ENCODE measurements around the gene NPY. TPM values are rescaled to one million over a fixed set of nuclear protein-coding genes. Genes with fewer than 3 reads are reported as not detected.
A peak's percentile ranks its signal among the peaks of the same experiment; 100 is the strongest.

NPY gene
- total RNA-seq, 1 donor from 2014 or later, result not detected

DNA sequence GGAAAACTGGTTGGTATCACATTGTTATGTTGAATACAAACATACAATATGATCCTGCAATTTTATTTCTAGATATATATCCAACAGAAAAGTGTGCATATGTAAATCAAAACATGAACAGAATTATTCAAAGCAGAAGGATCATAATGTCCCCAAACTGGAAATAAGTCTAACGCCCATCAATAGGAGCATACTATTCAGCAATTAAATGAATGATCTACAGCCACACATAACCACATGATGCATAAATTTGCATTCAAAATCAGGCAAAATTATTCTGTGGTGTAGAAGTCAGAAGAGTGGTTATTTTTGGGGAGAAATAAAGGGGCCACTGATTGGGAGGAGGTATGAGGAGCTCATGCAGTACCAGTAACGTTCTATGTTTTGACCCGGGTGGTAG, 28.6 kb downstream of the NPY start:
- no peak for DNase-seq (ENCODE audit: low read depth)
- TF ChIP-seq, protein P1, sequence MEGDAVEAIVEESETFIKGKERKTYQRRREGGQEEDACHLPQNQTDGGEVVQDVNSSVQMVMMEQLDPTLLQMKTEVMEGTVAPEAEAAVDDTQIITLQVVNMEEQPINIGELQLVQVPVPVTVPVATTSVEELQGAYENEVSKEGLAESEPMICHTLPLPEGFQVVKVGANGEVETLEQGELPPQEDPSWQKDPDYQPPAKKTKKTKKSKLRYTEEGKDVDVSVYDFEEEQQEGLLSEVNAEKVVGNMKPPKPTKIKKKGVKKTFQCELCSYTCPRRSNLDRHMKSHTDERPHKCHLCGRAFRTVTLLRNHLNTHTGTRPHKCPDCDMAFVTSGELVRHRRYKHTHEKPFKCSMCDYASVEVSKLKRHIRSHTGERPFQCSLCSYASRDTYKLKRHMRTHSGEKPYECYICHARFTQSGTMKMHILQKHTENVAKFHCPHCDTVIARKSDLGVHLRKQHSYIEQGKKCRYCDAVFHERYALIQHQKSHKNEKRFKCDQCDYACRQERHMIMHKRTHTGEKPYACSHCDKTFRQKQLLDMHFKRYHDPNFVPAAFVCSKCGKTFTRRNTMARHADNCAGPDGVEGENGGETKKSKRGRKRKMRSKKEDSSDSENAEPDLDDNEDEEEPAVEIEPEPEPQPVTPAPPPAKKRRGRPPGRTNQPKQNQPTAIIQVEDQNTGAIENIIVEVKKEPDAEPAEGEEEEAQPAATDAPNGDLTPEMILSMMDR (conservative IDR thresholded peaks at IDR 0.05; ENCODE audit: low read depth, low read length), result no peak

DNA sequence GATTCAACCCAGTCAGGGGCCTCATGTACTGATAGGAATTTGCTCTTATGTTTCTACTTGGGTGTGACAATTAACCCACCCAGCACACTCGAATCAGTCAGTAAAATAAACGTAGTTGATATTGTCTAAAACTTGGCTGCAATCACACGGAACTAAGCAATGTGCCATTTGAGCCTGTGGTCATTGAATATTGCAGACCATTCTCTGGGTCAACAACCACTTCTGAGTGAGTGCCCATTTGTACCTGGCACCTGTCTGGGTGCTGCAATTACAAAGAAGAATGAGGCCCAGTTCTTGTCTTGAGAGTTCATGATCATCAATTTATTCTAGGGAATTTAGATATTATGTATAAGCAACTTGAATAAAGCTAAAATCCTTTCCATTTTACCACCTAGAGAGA, 29.8 kb downstream of the NPY start:
- no peak for DNase-seq (ENCODE audit: low read depth)
- no peak overlapping the region for H3K4me3 ChIP-seq (ENCODE audit: low read depth, low read length)

More for the DNA sequence above, 28.6 kb downstream of the NPY start:
- no peak overlapping the region for H3K4me3 ChIP-seq (ENCODE audit: low read depth, low read length)

DNA sequence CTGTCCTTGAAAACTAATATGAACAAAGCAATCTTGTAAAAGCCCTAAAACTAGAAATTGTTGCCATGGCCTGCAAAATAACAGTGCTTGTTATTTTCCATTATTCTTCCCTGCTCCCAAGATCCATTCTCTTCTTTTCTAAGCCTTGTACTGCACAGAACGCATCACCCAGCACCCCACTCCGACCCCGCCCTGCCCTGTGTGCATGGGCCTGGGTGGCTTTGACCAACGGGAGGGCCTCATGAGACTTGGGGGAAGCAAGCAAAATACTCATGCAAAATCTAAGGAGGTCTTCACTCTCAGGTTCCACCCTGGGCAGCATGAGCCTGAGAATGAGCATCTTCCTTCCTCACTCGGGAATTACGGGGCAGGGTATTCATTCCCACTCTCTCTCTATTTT, 32.4 kb downstream of the NPY start:
- H3K4me3 ChIP-seq (ENCODE audit: low read depth, low read length), result no peak overlapping the region
- DNase-seq (ENCODE audit: low read depth), result no peak
- TF ChIP-seq, protein P1 (conservative IDR thresholded peaks at IDR 0.05; ENCODE audit: low read depth, low read length), result no peak

More for the DNA sequence above, 29.8 kb downstream of the NPY start:
- TF ChIP-seq, protein P1 (conservative IDR thresholded peaks at IDR 0.05; ENCODE audit: low read depth, low read length), result no peak

DNA sequence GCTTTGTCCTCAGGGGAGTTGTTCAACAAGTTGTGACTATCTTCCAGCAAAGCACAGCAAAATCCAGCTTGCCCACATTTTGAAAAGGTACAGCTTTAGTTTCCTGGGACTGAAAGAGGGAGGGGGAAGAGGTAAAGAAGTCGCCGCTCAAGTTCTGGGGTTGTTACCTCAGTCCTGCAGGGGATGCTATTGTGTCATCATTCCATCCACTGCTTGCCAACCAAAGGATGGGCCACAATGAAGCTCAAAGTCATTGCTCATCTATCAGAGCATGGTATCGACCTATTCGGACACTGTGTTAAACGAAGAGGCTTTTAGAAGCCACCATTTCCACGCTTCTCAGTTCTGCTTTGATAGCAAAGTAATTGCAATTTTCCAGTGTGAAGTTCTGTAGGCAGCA, 34.3 kb downstream of the NPY start:
- DNase-seq (ENCODE audit: low read depth), result no peak
- TF ChIP-seq, protein P1 (conservative IDR thresholded peaks at IDR 0.05; ENCODE audit: low read depth, low read length), result peak; percentile 55
- no peak overlapping the region for H3K4me3 ChIP-seq (ENCODE audit: low read depth, low read length)

DNA sequence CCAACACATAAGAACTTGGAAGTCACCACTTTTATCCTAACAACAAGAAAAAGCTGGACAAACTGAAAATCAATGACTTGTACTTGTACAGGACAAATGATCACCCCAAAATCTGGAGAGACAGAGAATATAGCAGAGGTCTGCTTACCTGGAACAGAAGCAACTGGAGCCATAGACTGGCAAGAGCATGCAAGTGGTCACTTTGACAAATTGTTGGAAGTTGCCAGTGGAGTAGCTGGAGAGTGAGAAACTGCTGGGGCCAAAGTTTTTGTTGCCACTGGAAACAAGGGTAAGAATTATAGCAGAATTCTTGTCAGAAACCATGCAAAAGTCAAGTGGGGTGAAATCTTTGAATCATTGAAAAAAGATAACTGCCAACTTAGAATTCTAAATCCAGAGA, 35.2 kb downstream of the NPY start:
- no peak overlapping the region for H3K4me3 ChIP-seq (ENCODE audit: low read depth, low read length)
- DNase-seq (ENCODE audit: low read depth), result no peak
- TF ChIP-seq, protein P1 (conservative IDR thresholded peaks at IDR 0.05; ENCODE audit: low read depth, low read length), result no peak

DNA sequence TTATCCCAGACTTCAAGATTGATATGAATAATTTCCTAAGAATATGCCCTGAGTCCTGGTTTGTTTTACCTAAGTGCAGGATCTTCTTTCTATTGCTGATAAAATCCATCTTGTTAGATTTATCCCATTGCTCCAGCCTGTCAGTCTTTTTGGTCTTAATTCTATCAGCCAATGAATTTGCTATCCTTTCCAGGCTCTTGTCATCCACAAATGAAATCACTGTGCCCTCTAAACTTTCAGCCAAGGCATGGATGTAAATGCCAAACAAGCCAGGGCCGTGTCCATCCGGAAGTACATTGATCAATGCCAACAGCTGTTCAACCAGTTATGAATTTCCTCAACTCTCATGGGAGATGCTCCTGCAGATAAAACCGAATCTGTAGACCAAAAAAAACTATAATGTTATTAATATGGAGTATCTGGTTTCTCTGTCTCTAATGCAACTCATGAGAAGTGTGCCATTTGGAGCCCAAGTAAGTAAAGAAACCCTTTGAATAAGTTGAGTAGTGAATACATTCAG, 40.0 kb downstream of the NPY start:
- no peak for DNase-seq (ENCODE audit: low read depth)
- TF ChIP-seq, protein P1 (conservative IDR thresholded peaks at IDR 0.05; ENCODE audit: low read depth, low read length), result no peak
- no peak overlapping the region for H3K4me3 ChIP-seq (ENCODE audit: low read depth, low read length)

DNA sequence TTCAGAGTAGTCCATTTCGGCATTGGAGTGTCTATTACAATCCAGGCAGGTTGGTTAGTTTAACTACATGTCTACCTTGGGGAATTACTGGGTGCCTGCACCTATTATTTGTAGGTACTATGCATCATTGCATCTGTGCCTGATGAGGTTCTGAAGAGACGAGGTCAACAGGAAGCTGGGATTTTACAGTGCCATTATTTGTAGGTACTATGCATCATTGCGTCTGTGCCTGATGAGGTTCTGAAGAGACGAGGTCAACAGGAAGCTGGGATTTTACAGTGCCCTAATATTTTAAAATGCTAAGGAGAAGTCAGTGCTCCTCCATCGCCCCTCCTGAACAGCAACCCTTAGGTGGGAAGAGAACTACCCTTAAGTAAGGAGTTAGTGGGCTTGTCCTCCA, 41.7 kb downstream of the NPY start:
- no peak for DNase-seq (ENCODE audit: low read depth)
- TF ChIP-seq, protein P1 (conservative IDR thresholded peaks at IDR 0.05; ENCODE audit: low read depth, low read length), result no peak
- no peak overlapping the region for H3K4me3 ChIP-seq (ENCODE audit: low read depth, low read length)
